ENCODE results near the gene TP53TG5.

TP53TG5 gene

DNA sequence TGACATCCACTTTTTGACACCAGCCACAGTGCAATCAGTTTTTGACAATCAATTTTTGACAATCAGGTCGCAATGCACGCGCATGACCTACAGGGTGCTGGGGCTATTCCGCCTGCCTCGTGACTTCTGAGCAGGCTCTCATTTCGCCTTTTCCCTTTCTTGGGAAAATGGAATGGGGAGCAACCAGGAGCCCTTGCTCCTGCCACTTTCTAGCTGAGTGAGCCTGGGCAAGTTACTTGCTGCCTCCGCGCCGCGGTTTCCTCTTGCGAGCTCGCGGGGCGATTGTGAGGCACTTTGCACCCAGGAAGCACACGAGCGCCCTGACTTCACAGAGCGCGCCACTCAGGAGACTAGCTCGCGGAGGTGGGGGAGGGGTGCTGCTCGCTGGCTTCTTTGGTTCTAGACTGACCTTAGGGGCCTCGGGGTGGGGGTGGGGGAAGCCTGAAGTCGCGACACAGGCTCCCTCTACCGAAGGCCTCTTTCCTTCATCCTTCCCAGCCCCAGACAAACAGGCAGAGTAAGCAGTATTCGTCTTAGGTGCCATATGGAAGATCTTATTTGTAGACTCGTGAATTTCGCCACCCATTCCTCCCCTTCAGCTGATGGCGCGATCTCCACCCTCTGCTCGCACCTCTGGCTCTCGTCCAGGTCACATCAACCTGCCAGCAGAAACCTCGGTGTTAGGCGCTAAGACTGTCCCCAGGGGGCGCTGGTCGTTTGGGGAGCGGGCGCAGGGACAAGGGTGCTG, 4.6 kb downstream of the TP53TG5 start:
- TF ChIP-seq, protein P1, sequence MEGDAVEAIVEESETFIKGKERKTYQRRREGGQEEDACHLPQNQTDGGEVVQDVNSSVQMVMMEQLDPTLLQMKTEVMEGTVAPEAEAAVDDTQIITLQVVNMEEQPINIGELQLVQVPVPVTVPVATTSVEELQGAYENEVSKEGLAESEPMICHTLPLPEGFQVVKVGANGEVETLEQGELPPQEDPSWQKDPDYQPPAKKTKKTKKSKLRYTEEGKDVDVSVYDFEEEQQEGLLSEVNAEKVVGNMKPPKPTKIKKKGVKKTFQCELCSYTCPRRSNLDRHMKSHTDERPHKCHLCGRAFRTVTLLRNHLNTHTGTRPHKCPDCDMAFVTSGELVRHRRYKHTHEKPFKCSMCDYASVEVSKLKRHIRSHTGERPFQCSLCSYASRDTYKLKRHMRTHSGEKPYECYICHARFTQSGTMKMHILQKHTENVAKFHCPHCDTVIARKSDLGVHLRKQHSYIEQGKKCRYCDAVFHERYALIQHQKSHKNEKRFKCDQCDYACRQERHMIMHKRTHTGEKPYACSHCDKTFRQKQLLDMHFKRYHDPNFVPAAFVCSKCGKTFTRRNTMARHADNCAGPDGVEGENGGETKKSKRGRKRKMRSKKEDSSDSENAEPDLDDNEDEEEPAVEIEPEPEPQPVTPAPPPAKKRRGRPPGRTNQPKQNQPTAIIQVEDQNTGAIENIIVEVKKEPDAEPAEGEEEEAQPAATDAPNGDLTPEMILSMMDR (IDR thresholded peaks at IDR 0.05; ENCODE audit: insufficient read depth, low read length, missing control alignments): peak; percentile 95
- no peak for DNase-seq (ENCODE audit: low read depth, low spot score)
- CTCF ChIA-PET: interaction anchor here (0.5 to 11.8 kb wide), 40 partner anchors 12 to 401 kb away, joined by 3 to 191 read pairs (median 6); partner anchors contain the start of genes DBNDD2, PIGT and SYS1
- peak overlapping the region; percentile 55 for H3K4me3 ChIP-seq (ENCODE audit: low read depth, low read length)
- POLR2A ChIA-PET: interaction anchor here (0.7 to 2.0 kb wide), 6 partner anchors 10 to 180 kb away, joined by 3 to 10 read pairs (median 5); no protein-coding TSS in a partner anchor

DNA sequence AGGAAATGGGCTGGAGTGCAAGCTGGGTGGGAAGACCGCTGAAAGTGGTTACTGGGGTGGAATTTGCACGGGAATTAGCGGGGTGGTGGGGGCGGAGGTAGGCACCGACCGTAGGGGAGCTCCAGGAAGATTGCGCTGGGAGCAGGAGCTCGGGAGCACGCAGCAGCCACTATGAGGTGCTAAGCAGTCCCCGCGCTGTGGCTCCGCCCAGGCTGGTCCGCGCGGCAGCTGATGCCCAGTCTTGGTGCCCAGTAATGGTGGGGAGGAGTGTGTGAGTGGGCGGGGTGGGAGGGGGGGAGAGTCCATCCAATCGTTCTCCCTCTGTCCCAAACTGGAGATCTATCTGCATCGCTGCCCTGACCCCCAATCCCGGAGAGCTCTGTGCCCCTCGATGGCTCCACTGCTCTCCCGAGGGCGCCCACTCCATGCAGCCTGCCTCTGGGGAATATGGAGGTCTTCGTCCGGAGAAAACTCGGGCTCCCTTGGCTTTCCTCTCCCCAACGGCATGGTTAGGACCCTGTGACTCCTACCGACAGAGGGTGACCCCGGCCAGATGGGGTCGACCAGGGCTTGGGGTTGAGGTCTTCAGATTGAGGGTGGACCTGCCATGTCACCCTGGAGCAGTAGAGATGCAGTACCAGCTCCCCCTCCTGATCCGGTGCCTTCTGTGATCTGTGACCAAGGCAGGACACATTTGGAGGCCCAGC, 5.3 kb downstream of the TP53TG5 start:
- CTCF ChIA-PET: interaction anchor here (0.8 to 11.8 kb wide), 22 partner anchors 11 to 398 kb away, joined by 3 to 191 read pairs (median 10); partner anchors contain the start of genes DBNDD2 and SYS1
- TF ChIP-seq, protein P1 (IDR thresholded peaks at IDR 0.05; ENCODE audit: insufficient read depth, low read length, missing control alignments): no peak
- POLR2A ChIA-PET: interaction anchor here (0.6 to 2.0 kb wide), 4 partner anchors 9 to 406 kb away, joined by 3 to 10 read pairs (median 6); no protein-coding TSS in a partner anchor
- no peak overlapping the region for H3K4me3 ChIP-seq (ENCODE audit: low read depth, low read length)
- no peak for DNase-seq (ENCODE audit: low read depth, low spot score)

DNA sequence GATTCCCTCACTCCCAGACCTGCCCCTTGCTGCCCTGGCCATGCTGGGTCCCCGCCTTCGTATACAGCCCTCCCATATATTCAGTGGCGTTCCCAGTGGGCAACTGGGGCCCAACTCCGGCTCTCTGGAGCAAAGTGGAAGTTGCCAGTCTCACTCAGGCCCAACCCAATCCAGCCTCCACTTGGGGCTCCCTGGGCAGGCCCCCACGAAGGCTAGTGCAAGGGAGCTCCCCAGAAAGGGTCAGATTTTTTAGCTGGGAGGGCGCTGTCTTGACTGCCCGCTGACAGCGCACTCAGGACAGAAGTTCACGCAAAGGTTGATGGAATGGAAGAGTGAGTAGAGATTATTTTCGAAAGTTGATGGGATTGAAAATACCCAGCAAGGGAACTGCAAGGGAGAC, 5.9 kb downstream of the TP53TG5 start:
- TF ChIP-seq, protein P1 (IDR thresholded peaks at IDR 0.05; ENCODE audit: insufficient read depth, low read length, missing control alignments): no peak
- POLR2A ChIA-PET: interaction anchor here (0.6 to 2.0 kb wide), 3 partner anchors 35 to 407 kb away, joined by 3 to 10 read pairs (median 7); no protein-coding TSS in a partner anchor
- DNase-seq (ENCODE audit: low read depth, low spot score): no peak
- no peak overlapping the region for H3K4me3 ChIP-seq (ENCODE audit: low read depth, low read length)
- CTCF ChIA-PET: interaction anchor here (0.8 to 11.8 kb wide), 15 partner anchors 10 to 398 kb away, joined by 3 to 191 read pairs (median 11); partner anchors contain the start of genes DBNDD2 and SYS1

DNA sequence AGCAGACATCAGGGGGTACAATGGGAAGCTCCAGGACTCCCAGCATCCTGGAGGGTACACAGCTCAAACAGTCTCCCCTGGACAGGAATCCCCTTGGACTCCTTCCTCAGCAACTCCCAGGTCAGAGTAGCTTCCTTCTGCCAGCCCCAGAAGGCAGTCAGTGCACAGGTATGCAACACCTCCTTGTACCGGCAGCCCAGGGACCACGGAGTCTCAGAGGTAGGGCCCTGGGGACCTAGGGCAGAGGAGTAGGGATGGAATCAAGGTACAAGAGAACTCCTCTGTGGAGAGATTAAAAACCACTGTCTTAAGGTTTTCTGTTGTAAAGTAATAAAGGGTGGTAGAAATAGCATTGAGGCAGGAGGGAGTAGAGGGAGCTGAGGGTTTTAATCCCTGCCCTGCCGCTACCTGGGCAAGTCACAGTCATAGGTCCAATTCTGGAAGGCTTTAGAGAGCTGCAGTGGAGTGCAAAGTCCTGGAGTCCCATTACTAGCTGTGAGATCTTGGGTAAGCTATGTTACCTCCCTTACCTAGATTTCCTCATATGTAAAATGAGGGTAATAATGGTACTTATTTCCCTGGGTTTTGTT, 7.5 kb downstream of the TP53TG5 start:
- ChIA-PET POLR2A (no interaction called here), CTCF (interaction anchor here (1.1 to 11.8 kb wide), 9 partner anchors 9 to 400 kb away, joined by 3 to 191 read pairs (median 7); partner anchors contain the start of gene SYS1)
- no peak for DNase-seq (ENCODE audit: low read depth, low spot score)
- TF ChIP-seq, protein P1 (IDR thresholded peaks at IDR 0.05; ENCODE audit: insufficient read depth, low read length, missing control alignments): no peak
- no peak overlapping the region for H3K4me3 ChIP-seq (ENCODE audit: low read depth, low read length)

DNA sequence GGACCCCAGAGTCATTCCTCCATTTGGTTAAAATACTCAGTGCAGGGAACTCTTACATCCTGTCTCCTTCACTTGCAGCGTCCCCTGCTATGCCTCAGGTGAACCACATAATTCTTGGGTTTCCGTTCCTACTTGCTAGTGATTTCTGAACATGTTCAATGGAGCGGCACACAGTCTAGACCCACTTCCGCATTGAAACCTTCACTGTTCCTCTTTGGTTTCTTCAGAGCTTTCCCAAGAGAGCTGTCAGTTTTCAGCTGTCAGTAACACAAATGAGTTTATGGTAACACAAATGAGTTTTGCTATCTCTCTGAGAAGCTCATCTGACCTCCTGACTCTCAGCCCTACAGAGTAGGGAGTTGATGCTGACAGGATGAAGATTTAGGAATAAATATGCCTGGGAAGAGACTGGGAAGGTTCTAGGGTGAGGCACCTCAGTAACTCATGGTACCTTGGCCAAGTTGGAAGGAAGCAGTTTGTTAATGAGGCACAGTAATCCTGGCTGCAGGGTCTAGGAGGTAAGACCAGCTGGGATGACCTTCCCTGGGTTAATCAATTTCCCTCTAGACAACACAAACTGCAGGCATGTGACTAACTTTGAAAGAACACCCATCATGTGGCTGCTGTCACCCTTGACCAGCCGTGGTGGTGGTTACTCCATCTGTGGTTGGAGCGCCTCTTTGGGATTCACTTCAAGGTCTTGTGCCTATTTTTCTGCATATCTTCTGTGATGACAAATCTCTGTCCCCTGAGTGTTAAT, 9.7 kb downstream of the TP53TG5 start:
- no peak overlapping the region for H3K4me3 ChIP-seq (ENCODE audit: low read depth, low read length)
- POLR2A ChIA-PET: interaction anchor here (1.3 kb wide), 1 partner anchor 20 kb away, joined by 3 read pairs; no protein-coding TSS in a partner anchor
- CTCF ChIA-PET: interaction anchor here (1.0 to 11.8 kb wide), 9 partner anchors 16 to 403 kb away, joined by 3 to 178 read pairs (median 4); no protein-coding TSS in a partner anchor
- TF ChIP-seq, protein P1 (IDR thresholded peaks at IDR 0.05; ENCODE audit: insufficient read depth, low read length, missing control alignments): no peak
- no peak for DNase-seq (ENCODE audit: low read depth, low spot score)

Measured in AG04449 (cell line).